Activated T-cell treated with anti-CD3 and anti-CD28 coated beads, Interleukin-2, amount 50 U/mL, for 1 hour (primary cell): ENCODE results near the gene RNPC3.
"Not testable (repeated sequence)": the region's sequence is repeated elsewhere in the genome, so short reads cannot be mapped to it uniquely, and the experiment has no call there.

Experiments used
- DNase-seq: peaks from one replicate; pipeline ENCODE4 v3.0.0-alpha.2; 2020

Gene RNPC3

DNA sequence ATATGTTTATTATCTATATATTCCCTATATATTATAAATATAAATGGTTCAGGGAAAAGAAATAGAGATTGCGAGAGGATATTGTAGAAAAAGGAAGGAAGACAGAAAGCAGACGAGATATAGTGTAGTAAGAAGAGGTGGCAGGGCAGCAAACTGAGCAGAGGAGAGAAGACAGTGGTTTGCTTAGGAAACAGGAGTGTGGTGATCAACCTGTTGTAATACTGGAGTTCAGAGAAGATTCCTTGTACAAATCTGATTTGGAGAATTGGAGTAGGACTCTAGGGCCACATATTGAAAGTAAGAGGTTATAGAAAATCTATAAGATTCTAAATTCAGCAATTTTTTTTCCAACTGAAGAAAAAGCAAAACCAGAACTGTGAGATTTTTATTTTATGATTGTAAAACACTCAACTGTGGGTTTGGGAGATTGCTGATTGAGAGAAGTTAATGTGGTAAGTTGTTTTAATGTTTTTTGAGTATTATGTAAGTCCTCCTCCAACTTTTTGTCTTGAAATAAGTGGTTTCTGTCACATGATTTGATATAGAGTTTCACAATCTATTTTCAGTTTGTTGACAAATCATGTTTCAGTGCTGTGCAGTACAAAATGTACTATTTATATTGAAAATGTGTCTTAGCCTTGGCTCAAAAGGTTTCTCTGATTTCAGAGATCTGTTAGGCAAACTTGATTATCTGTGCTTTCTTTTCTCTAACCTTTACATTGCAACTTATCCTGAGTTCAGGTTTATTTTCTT is 36.3 kb downstream of the RNPC3 start:
- DNase-seq = no peak

DNA sequence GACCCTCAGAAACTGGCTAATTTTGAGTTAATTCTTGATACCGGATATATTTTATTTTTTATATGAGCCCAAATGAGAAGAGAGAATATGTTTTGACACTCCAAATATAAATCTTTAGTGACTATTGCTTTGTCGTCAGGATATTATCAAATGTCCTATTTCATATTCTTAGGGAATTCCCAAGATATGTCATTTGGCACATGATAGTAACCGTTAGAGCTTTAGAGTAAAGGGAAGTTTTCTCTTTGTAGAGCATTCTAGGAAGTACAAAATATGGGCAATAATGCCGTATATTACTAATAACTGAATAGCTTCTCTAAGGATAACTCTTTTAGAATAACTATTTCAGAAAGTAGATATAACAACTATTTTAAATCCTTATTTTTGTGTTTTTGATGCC is 37.6 kb downstream of the RNPC3 start:
- no peak for DNase-seq

DNA sequence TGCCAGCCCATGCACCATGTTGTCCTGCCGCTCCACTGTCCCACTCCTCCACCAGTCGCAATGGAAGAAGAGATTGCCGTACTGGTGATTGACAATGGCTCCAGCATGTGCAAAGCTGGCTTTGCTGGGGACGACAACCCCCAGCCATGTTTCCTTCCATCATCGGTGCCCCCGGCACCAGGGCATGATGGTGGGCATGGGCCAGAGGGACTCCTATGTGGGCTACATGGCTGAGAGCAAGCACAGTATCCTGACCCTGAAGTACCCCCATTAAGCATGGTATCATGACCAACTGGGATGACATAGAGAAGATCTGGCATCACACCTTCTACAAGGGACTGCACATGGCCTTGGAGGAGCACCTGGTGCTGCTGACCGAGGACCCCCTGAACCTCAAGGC is 44.0 kb downstream of the RNPC3 start:
- DNase-seq = no peak

DNA sequence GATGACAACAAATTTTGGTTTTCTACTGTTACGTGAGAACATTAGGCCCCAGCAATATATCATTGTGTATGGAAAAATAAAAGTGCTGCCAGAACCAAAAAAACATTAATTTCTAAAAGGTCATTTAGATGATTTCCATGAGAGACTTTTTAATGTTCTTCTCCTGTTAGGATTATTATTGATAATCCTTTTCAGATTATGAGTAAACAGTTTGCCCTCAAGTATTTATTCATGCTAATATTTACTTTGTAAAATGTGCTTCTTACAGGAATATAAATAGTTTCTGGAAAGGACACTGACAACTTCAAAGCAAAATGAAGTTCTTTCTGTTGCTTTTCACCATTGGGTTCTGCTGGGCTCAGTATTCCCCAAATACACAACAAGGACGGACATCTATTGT is 45.8 kb downstream of the RNPC3 start, which contains the start of gene AMY2B:
TSS of gene AMY2B (plus strand) at position 301 of the 400 bp plus-strand sequence. CDS start at position 315, 14 bp downstream.
- DNase-seq = not testable (repeated sequence)

DNA sequence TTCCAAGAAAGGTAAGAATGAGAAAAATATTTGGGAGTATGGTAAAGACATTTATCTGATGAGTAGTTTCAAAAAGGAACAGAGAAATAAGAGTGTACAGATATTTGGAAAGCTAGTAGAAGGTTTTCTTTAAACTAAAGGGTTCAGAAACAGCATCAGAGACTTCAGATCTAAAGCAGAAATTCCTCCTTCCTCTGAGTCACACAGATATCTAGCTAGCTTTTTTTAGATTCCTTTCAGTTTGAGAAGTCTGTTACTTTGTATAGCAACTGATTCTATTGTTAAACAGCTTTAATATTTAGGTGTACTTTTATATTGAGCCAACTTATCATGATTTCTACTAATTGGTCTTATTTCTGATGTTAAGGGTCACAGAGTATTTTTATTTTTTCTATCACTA is 50.6 kb downstream of the RNPC3 start:
- DNase-seq = no peak

DNA sequence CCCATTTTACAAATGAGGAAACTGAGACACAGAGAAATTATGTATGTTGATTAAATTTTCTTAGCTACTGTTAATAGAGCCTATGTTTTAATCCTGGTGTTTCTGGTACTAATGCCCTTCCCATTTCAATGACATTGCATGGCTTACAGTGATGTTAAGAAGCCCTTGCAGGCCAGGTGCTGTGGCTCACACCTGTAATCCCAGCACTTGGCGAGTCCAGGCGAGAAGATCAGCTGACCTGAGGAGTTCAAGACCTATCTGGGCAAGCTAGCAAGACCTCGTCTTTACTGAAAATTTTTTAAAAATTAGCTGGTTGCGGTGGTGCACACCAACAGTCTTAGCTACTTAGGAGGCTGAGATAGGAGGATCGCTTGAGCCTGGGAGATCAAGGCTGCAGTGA is 51.3 kb downstream of the RNPC3 start:
- not testable (repeated sequence) for DNase-seq

DNA sequence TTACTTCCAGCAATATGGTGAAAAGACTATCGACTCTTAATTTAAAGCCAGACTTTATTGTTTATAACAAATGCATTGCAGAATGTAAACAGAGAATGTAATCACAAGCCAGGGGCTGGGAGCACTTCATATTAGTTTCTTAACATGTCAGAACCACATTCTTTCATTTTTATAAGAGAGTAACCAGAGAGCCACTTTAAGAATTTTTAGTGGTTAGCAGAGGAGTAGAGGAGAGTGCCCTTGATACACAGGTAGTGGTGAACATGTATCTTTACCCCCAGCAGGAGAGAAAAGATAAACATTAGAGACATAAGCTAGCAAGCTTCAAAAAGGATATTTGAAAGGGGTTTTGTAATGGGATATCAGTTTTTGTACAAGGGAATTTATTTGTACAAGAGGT is 57.0 kb downstream of the RNPC3 start:
- DNase-seq = no peak

DNA sequence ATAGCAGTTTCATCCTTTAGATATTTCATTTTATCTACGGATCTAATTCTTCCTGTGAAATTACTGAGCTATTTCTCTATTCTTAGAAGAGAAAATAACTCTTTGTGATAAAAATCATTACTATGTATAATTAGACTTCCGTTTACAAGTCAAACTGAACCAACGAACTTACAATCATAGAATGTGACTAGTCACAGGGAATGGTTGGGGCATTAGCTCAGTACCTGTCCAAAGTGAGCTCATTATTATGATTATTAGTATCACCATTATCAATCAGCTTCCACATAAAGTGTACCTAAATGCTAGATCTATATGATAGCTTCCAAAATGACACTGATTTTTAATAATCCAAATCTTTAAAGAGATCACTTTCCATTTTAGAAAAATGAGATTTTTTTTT is 58.4 kb downstream of the RNPC3 start:
- DNase-seq = no peak

DNA sequence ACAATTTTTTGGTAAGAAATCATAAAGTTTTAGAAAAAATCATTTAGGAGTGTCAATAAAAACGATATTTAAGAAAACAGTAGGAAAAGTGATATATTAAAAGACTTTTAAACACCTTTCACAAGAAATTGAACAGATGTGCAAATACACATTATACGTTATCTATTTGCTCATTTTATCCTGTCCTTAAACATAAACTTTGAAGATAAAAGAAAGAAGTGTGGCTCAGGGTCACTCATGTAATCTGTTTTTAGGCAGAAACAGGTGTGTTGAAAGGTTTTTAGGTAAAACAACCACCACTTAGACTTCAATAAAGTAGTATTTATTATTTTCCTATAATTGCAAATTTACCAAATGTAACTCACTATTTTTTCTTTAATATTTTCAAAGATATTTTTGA is 59.0 kb downstream of the RNPC3 start:
- no peak for DNase-seq

DNA sequence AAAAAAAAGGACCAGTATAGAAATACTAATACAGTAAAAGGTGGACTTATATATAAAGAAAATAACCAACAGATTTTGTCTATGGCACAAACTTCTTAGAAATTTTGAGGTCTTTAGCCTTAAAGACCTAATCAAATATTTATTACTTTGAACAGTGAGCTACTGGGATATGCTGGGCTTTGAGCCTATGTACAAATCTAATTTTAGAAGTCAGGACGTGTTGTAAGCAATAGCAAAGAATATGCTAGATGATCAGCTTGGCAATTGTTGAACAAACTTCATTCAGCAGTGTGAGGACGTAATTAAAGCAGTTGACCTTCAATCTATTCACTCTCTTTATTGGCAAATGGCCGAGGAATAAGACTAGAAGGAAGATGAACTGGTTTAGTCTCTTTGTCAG is 77.2 kb downstream of the RNPC3 start:
- DNase-seq = not testable (repeated sequence)
